HEK293T (cell line): Measurements from ENCODE around the gene FBXL7.

Source experiments
- BHLHE40 ChIP-seq: fragments of 450-650 bp; IDR thresholded peaks from 2 replicates; pipeline ENCODE4 v1.6.1; 2016; ENCODE audit warnings: mild to moderate bottlenecking, moderate library complexity, borderline replicate concordance
- ELF4 ChIP-seq: fragments of 450-650 bp; IDR thresholded peaks from 2 replicates; pipeline ENCODE4 v1.6.1; 2017; ENCODE audit warnings: antibody characterized with exemption
- FOXA1 ChIP-seq: fragments of 450-650 bp; IDR thresholded peaks from 2 replicates; pipeline ENCODE4 v1.6.1; 2016; ENCODE audit warnings: mild to moderate bottlenecking
- FOXM1 ChIP-seq: fragments of 450-650 bp; IDR thresholded peaks from 2 replicates; pipeline ENCODE4 v1.6.1; 2017; ENCODE audit warnings: mild to moderate bottlenecking, borderline replicate concordance
- L3MBTL2 ChIP-seq: fragments of 450-650 bp; conservative IDR thresholded peaks from 2 replicates; pipeline ENCODE4 v1.6.1; 2016; ENCODE audit warnings: mild to moderate bottlenecking
- SP1 ChIP-seq: fragments of 450-650 bp; IDR thresholded peaks from 2 replicates; pipeline ENCODE4 v1.6.1; 2017
- SUZ12 ChIP-seq: fragments of 450-650 bp; IDR thresholded peaks from 2 replicates; pipeline ENCODE4 v1.6.1; 2016; ENCODE audit warnings: mild to moderate bottlenecking
- TARDBP ChIP-seq: fragments of 450-650 bp; IDR thresholded peaks from 2 replicates; pipeline ENCODE4 v1.6.1; 2016
- ZNF384 ChIP-seq: fragments of 450-650 bp; IDR thresholded peaks from 2 replicates; pipeline ENCODE4 v1.6.1; 2016

DNA sequence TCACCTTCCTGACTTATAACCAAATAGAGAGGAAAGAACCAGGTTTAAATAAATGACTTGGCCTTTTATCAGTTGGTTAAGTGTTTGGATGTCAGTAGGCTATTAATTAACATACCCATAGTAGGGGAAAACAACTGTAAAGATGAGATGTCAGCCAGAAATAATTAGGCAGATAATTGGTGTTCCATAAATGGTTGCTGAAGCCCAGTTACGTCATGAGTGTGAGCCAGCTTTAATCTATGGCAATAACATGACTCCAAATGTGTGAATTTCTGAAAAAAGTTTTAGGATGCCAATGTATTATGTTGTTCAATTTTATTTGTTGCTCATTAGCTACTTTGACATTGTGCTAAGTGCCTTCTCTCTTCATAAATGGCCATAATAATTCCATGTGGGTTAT lies 180.5 kb downstream of the FBXL7 start:
- TF ChIP-seq SUZ12 (no peak), FOXM1 (no peak), ELF4 (no peak), TARDBP (no peak), ZNF384 (no peak), FOXA1 (no peak), BHLHE40 (no peak), L3MBTL2 (no peak), SP1 (no peak)
